ENCODE measurements around the gene INTS15. TPM values are rescaled to one million over a fixed set of nuclear protein-coding genes. Genes with fewer than 3 reads are reported as not detected.
"Not testable (repeated sequence)": the region's sequence is repeated elsewhere in the genome, so short reads cannot be mapped to it uniquely, and the experiment has no call there.

The INTS15 gene
- total RNA-seq, 1 experiment from 2014 or later: 35.0 TPM

GRCh38 chr7:6571160-6571779, 18.6 kb upstream of the INTS15 start:
- H3K27ac Mint-ChIP-seq (ENCODE audit: unreplicated experiment): no peak overlapping the region
- no peak for TF ChIP-seq CTCF (IDR thresholded peaks at IDR 0.05; ENCODE audit: unreplicated experiment)
- CTCF ChIA-PET: interaction anchor here (0.6 to 1.3 kb wide), 5 partner anchors 12 to 1741 kb away, joined by 3 to 6 read pairs (median 3); no protein-coding TSS in a partner anchor

GRCh38 chr7:6575281-6576023, 14.4 kb upstream of the INTS15 start:
- H3K36me3 Mint-ChIP-seq (ENCODE audit: insufficient read depth, unreplicated experiment): peaks cover 34% of the 10 kb centered on the region
- H3K9me3 Mint-ChIP-seq (ENCODE audit: low read depth, unreplicated experiment): no peaks in the 10 kb centered on the region
- no TSS peak for BruUV-seq (replicated peaks)
- peaks cover 17% of the 10 kb centered on the region for H3K27me3 Mint-ChIP-seq (ENCODE audit: unreplicated experiment)
- TF ChIP-seq CTCF (IDR thresholded peaks at IDR 0.05; ENCODE audit: unreplicated experiment): no peak
- CTCF ChIA-PET: interaction anchor here (0.6 to 2.1 kb wide), 2 partner anchors 59 to 1395 kb away, joined by 5 to 6 read pairs; no protein-coding TSS in a partner anchor
- intact Hi-C loops (cut with micrococcal nuclease; ENCODE audit: unreplicated experiment): no loop called here
- H3K4me1 Mint-ChIP-seq (ENCODE audit: low read depth, unreplicated experiment): peaks cover 9% of the 10 kb centered on the region
- no peak for DNase-seq
- H3K27ac Mint-ChIP-seq (ENCODE audit: unreplicated experiment): no peak overlapping the region
- no peak overlapping the region for H3K4me3 Mint-ChIP-seq (ENCODE audit: low read depth, unreplicated experiment)

More at GRCh38 chr7:6571160-6571779, 18.6 kb upstream of the INTS15 start:
- no peak for DNase-seq
- H3K4me3 Mint-ChIP-seq (ENCODE audit: low read depth, unreplicated experiment): no peak overlapping the region
- intact Hi-C loops (cut with micrococcal nuclease; ENCODE audit: unreplicated experiment): loop anchor here (5.0 kb wide), 1 partner anchor 54 kb away; no protein-coding TSS in a partner anchor
- H3K27me3 Mint-ChIP-seq (ENCODE audit: unreplicated experiment): peaks cover 20% of the 10 kb centered on the region
- H3K36me3 Mint-ChIP-seq (ENCODE audit: insufficient read depth, unreplicated experiment): peaks cover under 1% of the 10 kb centered on the region
- BruUV-seq (replicated peaks): no TSS peak
- no peaks in the 10 kb centered on the region for H3K4me1 Mint-ChIP-seq (ENCODE audit: low read depth, unreplicated experiment)
- H3K9me3 Mint-ChIP-seq (ENCODE audit: low read depth, unreplicated experiment): peaks cover 2% of the 10 kb centered on the region

- BruUV-seq (replicated peaks): TSS peak; percentile 87
Measured at GRCh38 chr7:6576024-6576866, 13.6 kb upstream of the INTS15 start.

GRCh38 chr7:6576867-6577368, 12.9 kb upstream of the INTS15 start:
- intact Hi-C loops (cut with micrococcal nuclease; ENCODE audit: unreplicated experiment); BruUV-seq (replicated peaks); H3K9me3 Mint-ChIP-seq (ENCODE audit: low read depth, unreplicated experiment); DNase-seq; H3K4me1 Mint-ChIP-seq (ENCODE audit: low read depth, unreplicated experiment); CTCF ChIA-PET: not testable (repeated sequence)
- peak overlapping the region; percentile 97 for H3K4me3 Mint-ChIP-seq (ENCODE audit: low read depth, unreplicated experiment)
- peak overlapping the region; percentile 99 for H3K27ac Mint-ChIP-seq (ENCODE audit: unreplicated experiment)
- peaks cover 17% of the 10 kb centered on the region for H3K27me3 Mint-ChIP-seq (ENCODE audit: unreplicated experiment)
- H3K36me3 Mint-ChIP-seq (ENCODE audit: insufficient read depth, unreplicated experiment): peaks cover 45% of the 10 kb centered on the region

More at GRCh38 chr7:6576024-6576866, 13.6 kb upstream of the INTS15 start:
- peak overlapping the region; percentile 97 for H3K4me3 Mint-ChIP-seq (ENCODE audit: low read depth, unreplicated experiment)
- no peaks in the 10 kb centered on the region for H3K9me3 Mint-ChIP-seq (ENCODE audit: low read depth, unreplicated experiment)
- peak overlapping the region; percentile 18 for H3K27ac Mint-ChIP-seq (ENCODE audit: unreplicated experiment)
- CTCF ChIA-PET: interaction anchor here (0.6 kb wide), 1 partner anchor 16 kb away, joined by 6 read pairs; no protein-coding TSS in a partner anchor
- H3K36me3 Mint-ChIP-seq (ENCODE audit: insufficient read depth, unreplicated experiment): peaks cover 40% of the 10 kb centered on the region
- no peak for TF ChIP-seq CTCF (IDR thresholded peaks at IDR 0.05; ENCODE audit: unreplicated experiment)
- intact Hi-C loops (cut with micrococcal nuclease; ENCODE audit: unreplicated experiment): no loop called here
- H3K27me3 Mint-ChIP-seq (ENCODE audit: unreplicated experiment): peaks cover 17% of the 10 kb centered on the region
- H3K4me1 Mint-ChIP-seq (ENCODE audit: low read depth, unreplicated experiment): peaks cover 9% of the 10 kb centered on the region
- peak; percentile 22 for DNase-seq

Data from Calu3 (cell line).